ENCODE data around the gene HOXB5.

HOXB5 gene

DNA sequence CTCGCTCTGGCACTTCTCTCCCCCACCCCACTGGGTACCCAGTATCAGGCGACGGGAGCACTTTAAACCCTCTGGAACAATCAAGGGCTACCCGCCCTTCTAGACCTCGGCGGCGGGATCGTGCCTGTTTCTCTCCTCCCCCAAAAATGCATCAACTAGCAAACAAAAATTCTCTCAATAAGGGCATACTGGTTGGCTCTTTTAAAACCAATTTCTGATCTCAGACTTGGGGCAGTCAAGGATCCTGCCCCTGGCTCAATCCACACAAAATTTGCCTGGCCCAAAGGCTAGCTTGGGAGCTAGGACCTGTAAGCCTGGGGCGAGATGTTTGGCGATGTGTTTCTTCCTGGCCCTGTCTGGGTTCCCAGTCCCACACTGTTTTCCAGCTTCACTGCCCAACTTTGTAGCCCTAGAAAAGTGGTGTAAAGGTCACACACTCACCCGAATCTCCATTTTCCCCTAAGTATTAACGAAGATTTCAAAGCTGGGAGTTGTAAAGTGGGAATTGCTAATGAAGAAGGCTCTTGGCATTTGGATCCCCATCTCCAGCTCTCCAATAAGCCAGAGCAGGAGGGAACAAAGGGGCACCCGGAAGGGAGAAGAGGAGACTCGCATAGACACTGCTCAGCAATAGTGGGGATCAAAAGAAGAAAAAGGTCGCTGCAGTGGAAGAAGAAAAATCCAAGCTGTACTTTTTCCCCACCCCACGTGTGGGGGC lies 34.3 kb downstream of the HOXB5 start:
- no peak overlapping the region for H3K4me3 ChIP-seq (ENCODE audit: low read depth, low read length)
- DNase-seq (ENCODE audit: low read depth), result no peak
- TF ChIP-seq, protein P1, sequence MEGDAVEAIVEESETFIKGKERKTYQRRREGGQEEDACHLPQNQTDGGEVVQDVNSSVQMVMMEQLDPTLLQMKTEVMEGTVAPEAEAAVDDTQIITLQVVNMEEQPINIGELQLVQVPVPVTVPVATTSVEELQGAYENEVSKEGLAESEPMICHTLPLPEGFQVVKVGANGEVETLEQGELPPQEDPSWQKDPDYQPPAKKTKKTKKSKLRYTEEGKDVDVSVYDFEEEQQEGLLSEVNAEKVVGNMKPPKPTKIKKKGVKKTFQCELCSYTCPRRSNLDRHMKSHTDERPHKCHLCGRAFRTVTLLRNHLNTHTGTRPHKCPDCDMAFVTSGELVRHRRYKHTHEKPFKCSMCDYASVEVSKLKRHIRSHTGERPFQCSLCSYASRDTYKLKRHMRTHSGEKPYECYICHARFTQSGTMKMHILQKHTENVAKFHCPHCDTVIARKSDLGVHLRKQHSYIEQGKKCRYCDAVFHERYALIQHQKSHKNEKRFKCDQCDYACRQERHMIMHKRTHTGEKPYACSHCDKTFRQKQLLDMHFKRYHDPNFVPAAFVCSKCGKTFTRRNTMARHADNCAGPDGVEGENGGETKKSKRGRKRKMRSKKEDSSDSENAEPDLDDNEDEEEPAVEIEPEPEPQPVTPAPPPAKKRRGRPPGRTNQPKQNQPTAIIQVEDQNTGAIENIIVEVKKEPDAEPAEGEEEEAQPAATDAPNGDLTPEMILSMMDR (conservative IDR thresholded peaks at IDR 0.05; ENCODE audit: low read depth, low read length), result no peak

DNA sequence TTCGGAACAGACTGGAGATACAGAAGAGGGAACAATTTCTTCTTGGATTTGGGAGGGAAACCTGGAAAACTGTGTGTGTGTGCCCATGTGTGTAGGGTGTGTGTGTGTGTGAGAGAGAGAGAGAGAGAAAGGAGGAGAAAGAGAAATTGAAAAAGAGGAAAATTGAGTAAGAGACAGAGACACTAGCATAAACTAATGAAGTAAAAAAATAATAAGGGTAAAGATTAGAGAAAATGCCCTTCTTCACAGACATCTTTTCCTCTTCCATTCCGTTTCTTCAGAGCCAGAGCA lies 34.8 kb downstream of the HOXB5 start:
- no peak overlapping the region for H3K4me3 ChIP-seq (ENCODE audit: low read depth, low read length)
- TF ChIP-seq, protein P1 (conservative IDR thresholded peaks at IDR 0.05; ENCODE audit: low read depth, low read length), result no peak

DNA sequence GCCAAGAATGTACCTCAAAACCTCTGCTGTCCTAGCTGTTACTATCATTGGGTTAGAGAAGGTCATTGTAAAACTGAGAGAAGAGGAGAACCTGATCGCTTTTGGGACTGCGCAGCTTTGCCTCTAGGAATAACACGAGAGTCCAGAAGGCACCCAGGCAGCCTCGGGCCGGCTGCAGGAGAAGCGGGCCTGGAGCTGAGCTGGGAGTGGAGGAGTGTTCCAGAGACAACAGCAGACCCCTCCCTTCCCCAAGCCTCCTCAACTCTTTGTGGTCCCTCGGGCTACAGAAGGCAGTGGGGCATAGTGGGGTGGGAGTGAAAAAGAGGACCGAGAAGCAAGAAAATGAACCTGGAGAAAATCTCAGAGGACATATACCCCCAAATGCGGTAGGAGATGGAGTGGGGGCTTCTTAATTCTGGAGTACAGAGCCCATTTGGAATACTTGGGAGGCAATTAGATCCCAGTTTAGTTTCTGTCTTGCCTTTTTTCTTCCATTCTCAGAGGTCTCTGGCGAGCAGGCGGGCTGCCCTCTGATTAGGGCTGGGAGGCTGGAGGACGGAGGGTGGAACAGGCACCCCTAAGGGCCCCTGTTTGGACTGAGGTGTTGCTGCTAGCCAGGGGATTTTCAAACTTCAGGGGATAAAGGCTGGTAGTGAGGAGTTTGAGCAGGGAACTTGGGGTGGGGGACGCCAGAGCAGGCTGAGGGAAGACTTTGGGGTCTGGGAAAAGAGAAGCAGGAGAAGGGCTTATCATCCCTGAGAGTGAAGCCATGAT lies 35.3 kb downstream of the HOXB5 start:
- no peak overlapping the region for H3K4me3 ChIP-seq (ENCODE audit: low read depth, low read length)
- TF ChIP-seq, protein P1 (conservative IDR thresholded peaks at IDR 0.05; ENCODE audit: low read depth, low read length), result no peak
- no peak for DNase-seq (ENCODE audit: low read depth)

More for the DNA sequence above, 34.8 kb downstream of the HOXB5 start:
- no peak for DNase-seq (ENCODE audit: low read depth)

DNA sequence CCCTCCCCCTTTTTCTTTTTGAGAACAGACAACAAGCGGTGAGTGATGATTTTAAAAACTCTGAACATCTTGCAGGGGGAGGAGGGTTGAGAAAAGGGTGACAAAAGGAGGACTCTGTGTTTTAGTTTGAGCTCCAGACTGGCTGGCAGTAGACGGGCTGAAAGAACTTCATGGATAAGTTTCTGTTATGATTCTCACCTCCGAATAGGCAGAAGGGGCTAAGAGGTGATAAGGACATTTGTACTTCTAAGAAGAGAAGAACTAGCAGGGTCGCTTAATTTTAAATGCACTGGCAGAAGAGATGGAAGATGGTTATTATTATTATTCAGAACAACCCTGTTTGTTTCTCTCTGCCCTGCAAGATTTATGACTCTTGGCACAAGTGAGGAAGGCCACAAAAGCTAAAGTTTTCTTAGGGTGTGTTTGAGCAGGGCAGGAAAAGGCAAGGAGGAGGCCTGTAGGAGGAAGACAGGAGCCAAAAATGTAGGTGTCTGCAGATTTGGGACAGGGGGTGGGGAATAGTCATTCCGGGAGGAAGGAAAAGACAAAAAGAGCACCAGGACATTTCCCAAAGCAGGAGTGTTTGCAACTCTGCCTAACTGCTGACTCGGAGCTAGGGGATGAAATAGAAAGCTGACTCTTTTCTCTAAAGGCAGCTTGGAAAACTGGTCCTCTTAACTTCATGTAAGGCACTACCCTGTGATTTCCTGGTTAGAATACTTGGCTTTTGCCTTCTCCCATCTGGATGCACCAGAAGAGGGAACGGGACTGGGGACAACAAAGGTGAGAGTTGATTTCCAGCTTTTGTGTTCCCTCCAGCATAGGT lies 36.8 kb downstream of the HOXB5 start:
- H3K4me3 ChIP-seq (ENCODE audit: low read depth, low read length), result no peak overlapping the region
- TF ChIP-seq, protein P1 (conservative IDR thresholded peaks at IDR 0.05; ENCODE audit: low read depth, low read length), result no peak
- DNase-seq (ENCODE audit: low read depth), result no peak

DNA sequence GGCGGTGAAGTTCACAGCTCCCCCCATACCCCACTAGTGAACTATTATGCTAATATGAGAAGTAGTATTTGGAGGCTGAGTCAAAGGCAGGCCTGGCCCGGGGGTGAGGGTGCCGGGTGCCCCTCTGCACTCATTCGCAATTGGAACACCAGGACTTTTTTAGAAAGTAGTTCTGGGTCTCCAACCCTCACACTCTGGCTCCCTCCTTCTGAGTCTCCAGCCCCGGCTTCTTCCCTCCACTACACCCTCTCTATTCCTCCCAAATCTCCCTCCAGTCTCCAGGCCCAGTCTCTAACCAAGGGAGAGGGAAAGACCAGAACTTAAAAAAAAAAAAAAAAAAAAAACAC lies 37.4 kb downstream of the HOXB5 start:
- H3K4me3 ChIP-seq (ENCODE audit: low read depth, low read length), result no peak overlapping the region
- TF ChIP-seq, protein P1 (conservative IDR thresholded peaks at IDR 0.05; ENCODE audit: low read depth, low read length), result no peak
- DNase-seq (ENCODE audit: low read depth), result no peak

DNA sequence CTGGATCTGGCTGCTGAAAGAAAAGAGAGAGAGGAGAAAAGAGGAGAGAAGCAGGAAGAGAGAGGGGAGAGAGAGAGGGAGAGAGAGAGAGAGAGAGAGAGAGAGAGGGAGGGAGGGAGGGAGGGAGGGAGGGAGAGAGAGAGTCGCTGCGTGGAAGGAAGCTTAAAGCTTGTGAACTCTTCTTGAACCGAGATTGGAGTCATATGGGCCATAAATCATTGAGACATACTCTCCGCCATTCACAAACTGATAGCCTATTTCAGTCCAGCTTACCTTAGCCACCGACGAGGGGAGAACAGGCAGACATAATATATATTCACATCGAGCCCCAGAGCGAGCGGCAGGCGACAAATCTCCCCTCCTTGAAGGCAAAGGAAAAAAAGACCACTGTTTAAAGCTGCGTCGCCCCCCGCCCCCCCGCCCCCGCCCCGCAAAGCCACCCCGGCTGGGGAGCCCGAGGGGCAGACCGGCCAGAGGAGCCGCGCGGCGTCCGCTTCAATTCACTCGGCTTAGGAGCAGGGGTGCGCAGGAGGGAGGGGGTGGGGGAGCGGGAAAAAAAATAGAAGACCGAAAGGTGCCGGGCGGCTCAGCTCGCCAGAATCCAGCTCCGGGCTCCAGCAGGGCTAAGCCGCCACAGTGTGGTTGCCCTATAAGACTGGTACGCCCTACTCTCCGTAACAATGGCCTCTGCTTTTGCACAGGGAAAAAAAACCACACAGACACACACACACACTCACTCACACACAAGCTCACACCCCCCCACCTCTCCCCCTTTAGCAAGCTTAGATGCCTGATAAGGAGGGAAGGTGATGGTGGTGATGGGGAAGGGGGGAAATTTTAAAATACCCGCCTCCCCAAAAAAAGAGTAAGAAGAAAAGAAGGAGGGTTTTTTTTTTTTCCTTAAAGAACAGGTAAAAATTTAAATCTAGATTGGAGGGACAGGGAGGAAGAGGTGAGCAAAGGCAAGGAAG lies 38.0 kb downstream of the HOXB5 start:
- DNase-seq (ENCODE audit: low read depth), result no peak
- TF ChIP-seq, protein P1 (conservative IDR thresholded peaks at IDR 0.05; ENCODE audit: low read depth, low read length), result no peak
- H3K4me3 ChIP-seq (ENCODE audit: low read depth, low read length), result no peak overlapping the region

Measured in choroid plexus epithelial cell (primary cell).